GM19043 (cell line): ENCODE data around the gene STRIT1.
"Not testable (repeated sequence)": the region's sequence is repeated elsewhere in the genome, so short reads cannot be mapped to it uniquely, and the experiment has no call there.

ENCODE experiments used
- ATAC-seq: cut with Tn5 transposase; IDR thresholded peaks from one replicate; pipeline ENCODE4 v1.9.1; 2021; ENCODE audit warnings: low read depth; ENCODE audit not compliant: unreplicated experiment

Gene STRIT1

GRCh38 chr3:155313916-155314315 lies 20.4 kb upstream of the STRIT1 start:
- ATAC-seq: no peak

DNA sequence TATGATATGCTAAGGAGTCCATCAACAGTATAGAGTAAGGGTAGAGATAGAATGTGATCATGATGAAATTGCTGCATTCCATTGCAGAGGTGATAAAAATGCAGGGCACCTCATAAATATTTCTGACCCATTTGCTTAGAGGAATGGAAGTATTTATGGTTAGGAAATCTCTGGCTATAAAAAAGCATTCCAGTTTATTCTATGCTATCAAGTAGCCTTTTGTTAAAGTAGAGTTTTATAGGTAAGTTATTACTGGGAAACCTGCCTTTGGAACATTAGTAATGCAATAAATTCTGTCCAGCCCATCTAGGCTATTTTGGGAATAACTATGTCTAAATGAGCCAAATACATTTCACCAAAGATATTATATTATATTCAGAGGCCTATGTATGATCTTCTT lies 19.8 kb upstream of the STRIT1 start:
- no peak for ATAC-seq

DNA sequence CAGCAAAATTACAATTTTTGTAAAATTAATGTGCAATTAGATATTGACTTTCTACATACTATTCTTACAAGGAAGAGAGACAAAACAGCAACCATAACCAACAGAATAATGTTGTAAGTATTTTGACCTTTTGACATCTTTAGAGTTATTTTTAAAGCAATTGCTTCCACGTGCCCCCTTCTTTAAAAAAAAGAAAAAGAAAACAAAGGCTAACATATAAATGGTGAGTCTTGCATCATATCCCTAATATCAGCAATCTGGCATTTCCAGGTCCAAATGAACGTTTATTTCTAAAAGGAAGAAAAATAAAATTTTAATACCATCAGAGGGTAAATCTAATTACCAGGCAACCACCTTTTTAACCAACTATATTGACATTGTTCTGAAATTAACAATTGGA lies 19.3 kb upstream of the STRIT1 start:
- ATAC-seq: no peak

DNA sequence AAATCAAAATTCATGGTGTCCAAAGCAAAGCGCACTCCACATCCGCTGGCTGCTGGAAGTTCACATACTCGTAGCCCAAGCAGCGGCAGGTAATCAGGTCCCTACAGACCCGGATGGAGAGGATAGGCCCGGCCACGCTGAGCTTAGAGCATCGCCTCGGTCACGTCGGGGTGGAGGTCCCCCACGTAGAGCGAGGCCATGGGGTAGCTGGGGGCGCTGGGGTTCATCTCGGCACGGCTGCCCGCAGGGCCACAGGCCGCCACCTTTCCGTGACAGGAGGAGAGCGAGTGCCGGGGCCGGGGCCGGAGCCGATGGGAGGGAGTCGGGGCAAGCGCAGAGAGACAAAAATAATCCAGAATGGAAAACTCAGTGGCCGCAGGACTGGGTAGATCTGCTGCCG lies 16.1 kb upstream of the STRIT1 start:
- ATAC-seq: no peak

GRCh38 chr3:155308831-155309230 lies 15.3 kb upstream of the STRIT1 start:
- ATAC-seq: no peak

GRCh38 chr3:155307183-155307582 lies 13.7 kb upstream of the STRIT1 start:
- ATAC-seq: no peak

DNA sequence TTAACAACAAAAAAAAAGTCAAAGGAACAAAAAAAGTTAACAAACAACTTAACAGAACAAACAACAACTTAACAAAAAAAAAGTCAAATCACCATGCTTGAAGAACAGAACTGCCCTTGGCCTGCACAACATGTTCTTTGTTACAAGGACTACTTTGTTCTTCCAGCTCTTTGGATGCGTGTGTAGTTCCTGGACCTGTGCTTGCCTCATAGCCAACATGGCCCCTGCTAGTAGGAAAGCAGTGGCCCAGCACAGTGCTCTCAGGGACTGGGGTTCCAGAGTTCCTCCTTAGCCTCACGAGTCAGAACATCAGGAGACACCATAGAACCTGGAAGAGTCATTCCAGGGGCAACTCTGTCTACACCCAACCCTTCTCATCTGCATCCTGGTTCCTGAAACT lies 10.9 kb upstream of the STRIT1 start:
- ATAC-seq: no peak

DNA sequence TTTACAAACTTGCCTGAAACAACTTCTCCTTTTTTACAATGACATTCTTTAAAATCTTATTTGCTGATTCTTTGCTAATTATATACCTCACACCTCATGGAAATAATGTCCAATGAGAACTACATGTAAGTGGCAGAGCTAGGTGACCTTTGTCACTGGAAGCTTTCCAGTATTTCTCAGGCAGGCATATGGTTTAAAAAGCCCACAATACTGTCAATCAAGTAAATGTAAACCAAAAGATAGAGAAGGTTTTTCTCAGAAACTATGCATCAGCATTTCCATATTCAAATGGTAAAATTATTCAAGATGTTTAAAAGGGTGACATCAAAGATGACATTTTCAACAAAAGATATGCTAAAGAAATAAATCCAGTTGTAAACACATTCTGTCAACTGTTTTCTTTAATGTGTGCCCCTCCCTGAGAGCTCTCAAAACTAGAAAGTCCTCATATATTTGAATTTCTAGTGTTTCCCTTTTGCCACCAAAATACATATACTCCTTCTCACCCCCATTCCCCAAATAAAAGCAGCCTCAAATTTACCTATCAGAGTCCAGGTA lies 10.1 kb upstream of the STRIT1 start:
- ATAC-seq: no peak

- ATAC-seq: no peak
Observed at GRCh38 chr3:155302891-155303290, 9.4 kb upstream of the STRIT1 start.

DNA sequence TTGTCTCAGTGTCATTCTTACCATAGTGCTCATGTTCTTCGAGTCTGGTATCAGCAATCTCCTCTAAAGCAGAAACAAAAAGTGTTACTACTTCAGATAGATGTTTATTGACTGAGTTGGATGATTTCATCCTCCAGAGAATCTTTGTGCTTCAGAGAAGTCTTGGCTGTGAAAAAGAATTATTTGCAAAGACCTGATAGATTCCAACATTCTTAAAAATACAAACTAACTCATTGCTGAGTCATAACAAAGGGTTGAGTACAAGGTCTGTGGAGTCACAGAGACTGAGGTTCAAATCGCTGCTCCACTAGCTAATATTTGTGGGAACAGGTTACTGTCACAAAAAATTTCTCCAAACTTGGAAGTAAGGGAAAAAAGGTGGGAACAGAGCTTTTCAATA lies 9.0 kb upstream of the STRIT1 start:
- no peak for ATAC-seq

GRCh38 chr3:155297100-155297499 lies 3.6 kb upstream of the STRIT1 start:
- no peak for ATAC-seq

DNA sequence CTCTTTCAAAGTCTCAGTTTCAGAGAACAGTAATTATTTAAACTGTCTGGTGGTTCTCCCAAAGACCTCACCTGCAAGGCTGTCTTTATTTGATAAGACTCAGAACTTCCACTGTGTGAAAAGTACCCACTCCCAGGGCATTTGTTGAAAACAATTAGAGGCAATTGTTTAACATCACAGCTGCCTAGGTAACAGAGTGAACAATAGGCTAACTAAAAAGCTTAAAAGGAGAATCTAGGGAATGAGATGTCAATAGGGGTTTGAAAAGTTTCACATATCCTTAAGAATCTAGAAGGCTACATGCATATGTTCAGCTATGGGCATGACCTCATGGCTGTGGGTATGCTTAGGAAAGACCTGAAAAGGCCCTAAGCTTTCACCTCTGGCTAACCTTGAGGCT lies 2.9 kb upstream of the STRIT1 start:
- no peak for ATAC-seq

GRCh38 chr3:155292693-155293092 lies 790 bp downstream of the STRIT1 start:
- ATAC-seq: no peak

DNA sequence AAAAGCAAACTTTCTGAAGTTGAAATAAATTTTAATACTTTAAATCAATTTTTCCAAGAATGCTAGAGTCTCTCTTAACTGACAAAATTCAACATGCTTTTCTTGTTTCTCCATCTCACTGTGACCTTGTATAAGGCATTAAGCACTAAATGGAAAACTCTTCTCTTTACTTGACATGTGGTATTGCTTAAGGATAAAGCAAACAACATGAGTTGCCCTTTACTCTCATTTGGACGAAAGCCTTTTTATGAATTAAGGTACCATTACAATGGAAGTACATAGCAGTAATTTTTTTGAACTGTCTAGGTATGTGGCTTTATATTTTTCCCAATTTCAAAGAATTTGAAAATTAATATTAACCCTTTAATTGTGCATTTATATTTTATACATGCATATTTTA lies 1.4 kb downstream of the STRIT1 start:
- no peak for ATAC-seq

- no peak for ATAC-seq
Observed at GRCh38 chr3:155286736-155287135, 6.7 kb downstream of the STRIT1 start.

- ATAC-seq: no peak
Observed at GRCh38 chr3:155285936-155286335, 7.5 kb downstream of the STRIT1 start.

DNA sequence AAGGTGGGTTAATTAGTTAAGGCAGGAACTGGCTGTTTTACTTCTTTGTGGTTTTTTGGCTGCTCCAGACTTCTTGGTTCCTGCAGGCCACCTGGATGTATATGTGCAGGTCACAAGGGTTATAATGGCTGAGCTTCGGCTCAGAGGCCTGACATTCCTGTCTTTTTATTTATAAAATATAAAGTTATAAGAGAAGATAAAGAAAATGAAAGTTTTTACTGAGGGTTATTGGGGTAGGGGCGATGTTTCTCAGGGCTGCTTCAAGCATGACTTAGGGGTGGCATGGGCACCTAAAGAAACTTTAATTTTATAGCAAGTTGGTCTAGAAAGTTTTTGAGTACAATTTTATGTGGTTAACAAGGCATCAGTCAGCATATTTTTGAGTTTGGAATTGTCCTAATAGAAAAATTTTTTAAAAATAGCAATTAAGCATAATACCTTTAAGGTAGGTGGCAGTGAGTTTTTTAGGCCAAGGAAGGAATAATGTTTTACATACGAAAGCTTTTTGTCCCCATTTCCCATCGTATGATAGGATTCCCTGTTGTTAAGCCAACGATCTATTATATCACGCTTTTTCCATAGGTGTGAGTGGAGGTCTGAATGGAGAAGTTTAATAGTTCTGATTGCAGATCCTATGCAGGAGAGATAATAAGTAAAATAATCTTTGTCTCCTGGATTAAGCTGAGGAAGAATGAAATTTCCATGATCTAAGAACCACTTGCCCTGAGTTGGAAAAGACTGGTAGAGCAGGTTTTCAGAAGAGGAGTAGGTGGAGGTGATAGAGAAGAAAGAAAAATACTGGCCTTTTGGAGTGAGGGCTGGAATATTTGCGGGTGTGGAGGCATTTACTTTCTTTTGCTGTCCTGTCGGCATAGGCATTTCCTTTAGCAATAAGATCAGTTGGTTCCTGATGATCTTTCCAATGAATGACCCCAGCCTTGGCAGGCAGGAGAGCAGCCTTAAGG lies 10.1 kb downstream of the STRIT1 start:
- no peak for ATAC-seq

DNA sequence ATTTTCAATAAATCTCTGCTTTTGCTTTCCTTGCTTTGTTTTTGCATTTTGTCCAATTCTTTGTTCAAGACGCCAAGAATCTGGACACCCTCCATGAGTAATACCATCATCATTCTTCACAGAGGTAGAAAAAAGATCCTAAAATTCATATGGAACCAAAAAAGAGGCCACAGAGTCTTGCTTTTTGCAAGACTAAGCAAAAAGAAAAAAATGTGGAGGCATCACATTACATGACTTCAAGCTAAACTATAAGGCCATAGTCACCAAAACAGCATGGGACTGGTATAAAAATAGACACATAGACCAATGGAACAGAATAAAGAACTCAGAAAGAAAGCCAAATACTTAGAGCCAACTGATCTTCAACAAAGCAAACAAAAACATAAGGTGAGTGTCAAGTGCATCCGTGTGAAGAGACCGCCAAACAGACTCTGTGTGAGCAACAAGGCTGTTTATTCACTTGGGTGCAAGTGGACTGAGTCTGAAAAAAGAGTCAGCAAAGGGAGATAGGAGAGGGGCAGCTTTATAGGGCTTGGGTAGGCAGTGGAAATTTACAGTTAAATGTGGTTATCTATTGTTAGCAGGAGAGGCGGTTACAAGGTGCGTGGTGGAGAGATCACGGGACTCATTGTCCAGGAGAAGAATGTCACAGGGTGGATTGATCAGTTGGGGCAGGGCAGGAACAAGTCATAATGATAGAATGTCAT lies 10.9 kb downstream of the STRIT1 start:
- no peak for ATAC-seq

DNA sequence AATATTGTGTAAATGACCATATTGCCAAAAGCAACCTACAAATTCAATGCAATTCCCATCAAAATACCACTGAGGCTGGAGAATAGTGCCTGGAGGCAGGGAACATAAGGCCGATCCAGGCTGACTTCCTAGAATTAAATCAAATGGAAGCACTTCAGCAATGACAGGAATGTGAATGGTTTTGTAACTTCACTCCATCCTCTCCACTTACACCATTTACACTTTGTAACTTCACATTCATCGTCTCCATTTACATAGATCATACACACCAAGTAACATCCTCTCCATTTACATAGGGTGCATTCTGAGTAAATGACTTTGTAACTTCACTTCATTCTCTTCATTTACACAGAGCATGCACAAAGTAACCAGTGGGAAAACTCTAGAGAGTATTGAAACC lies 11.6 kb downstream of the STRIT1 start:
- ATAC-seq: no peak

- not testable (repeated sequence) for ATAC-seq
Observed at GRCh38 chr3:155276089-155276488, 17.4 kb downstream of the STRIT1 start.

DNA sequence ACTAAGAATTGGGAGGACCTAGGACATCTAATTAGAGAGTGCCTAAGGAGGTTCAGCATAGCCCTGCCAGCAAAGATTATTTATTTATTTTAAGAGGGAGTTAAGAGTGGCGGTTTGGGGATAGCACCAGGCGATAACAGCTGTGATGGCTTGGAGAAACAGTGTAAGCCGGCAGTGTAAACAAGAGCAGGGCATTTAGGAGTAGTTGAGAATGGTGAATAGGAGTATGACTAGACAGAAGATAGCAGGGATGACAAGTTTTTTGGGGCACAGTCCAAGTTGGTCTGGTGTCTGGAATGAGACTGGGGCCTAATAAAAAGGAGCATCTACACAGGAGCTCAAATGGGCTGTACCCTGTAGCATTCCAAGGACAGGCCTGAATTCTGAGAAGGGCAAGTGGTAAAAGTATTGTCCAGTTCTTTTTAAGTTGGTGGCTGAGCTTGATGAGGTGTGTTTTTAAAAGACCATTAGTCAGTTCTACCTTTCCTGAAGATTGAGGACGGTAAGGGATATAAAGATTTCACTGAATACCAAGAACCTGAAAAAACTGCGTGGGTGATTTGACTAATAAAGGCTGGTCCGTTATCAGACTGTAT lies 18.2 kb downstream of the STRIT1 start:
- not testable (repeated sequence) for ATAC-seq
